CD14-positive monocyte (primary cell): ENCODE measurements around the gene DNAJA4. TPM values are rescaled to one million over a fixed set of nuclear protein-coding genes. Genes with fewer than 3 reads are reported as not detected.
A peak's percentile ranks its signal among the peaks of the same experiment; 100 is the strongest.

Source experiments
- DNase-seq, 3 donors: peaks; one replicate each; pipeline ENCODE4 v3.0.0-alpha.2; 2011 to 2022
- H2AFZ ChIP-seq: 2 replicates; pipeline ENCODE4 v1.6.0; 2012; ENCODE audit warnings: mild to moderate bottlenecking, low read depth, low read length, inconsistent platforms; ENCODE audit not compliant: insufficient read depth, poor library complexity, severe bottlenecking
- H3K27ac ChIP-seq, 2 donors: 1 replicate in 1 of 2; 2 replicates in 1 of 2; pipeline ENCODE4 v1.5.1; 2012 to 2013; ENCODE audit warnings: low read length in 2 of 2, control low read depth in 1 of 2, inconsistent platforms in 1 of 2, low read depth in 1 of 2, mild to moderate bottlenecking in 1 of 2
- H3K27me3 ChIP-seq, 2 donors: one replicate each; pipeline versions ENCODE4 v1.6.0 to v1.6.1; 2011 to 2013; ENCODE audit warnings: low read length in 2 of 2; ENCODE audit not compliant: control insufficient read depth in 2 of 2, insufficient read depth in 2 of 2
- H3K36me3 ChIP-seq, 2 donors: replicated peaks in 1 of 2; 1 replicate in 1 of 2; 2 replicates in 1 of 2; pipeline versions ENCODE4 v1.5.1 to v1.6.1; 2012 to 2013; ENCODE audit warnings: low read length in 2 of 2, control low read depth in 1 of 2, inconsistent platforms in 1 of 2, mild to moderate bottlenecking in 1 of 2; ENCODE audit not compliant: insufficient read depth in 2 of 2, control insufficient read depth in 1 of 2
- H3K4me1 ChIP-seq, 2 donors: 1 replicate in 1 of 2; 2 replicates in 1 of 2; pipeline versions ENCODE4 v1.5.1 to v1.6.1; 2012 to 2013; ENCODE audit warnings: low read length in 2 of 2, control low read depth in 1 of 2, inconsistent platforms in 1 of 2, mild to moderate bottlenecking in 1 of 2, moderate library complexity in 1 of 2; ENCODE audit not compliant: insufficient read depth in 2 of 2, control insufficient read depth in 1 of 2
- H3K4me2 ChIP-seq: replicated peaks from 2 replicates; pipeline ENCODE3; 2012; ENCODE audit warnings: low read length, moderate library complexity, mild to moderate bottlenecking; ENCODE audit not compliant: poor library complexity, severe bottlenecking; ENCODE audit errors: extremely low read depth
- H3K4me3 ChIP-seq, 3 experiments: fragments of 200-600 bp in 1 of 3; sonication (generic) in 1 of 3; replicated peaks in 1 of 3; 1 replicate in 2 of 3; 2 replicates in 1 of 3; pipeline ENCODE4 v1.5.1; 2011 to 2013; ENCODE audit warnings: low read length in 3 of 3, mild to moderate bottlenecking in 3 of 3, control low read depth in 2 of 3, low read depth in 2 of 3, inconsistent platforms in 1 of 3, moderate library complexity in 1 of 3
- H3K79me2 ChIP-seq: 2 replicates; pipeline ENCODE4 v1.6.0; 2012; ENCODE audit warnings: mild to moderate bottlenecking, control low read depth, inconsistent platforms, low read length, moderate library complexity; ENCODE audit not compliant: insufficient read depth
- H3K9ac ChIP-seq: 2 replicates; pipeline ENCODE4 v1.6.0; 2017; ENCODE audit warnings: low read length, mild to moderate bottlenecking; ENCODE audit not compliant: insufficient read depth, poor library complexity, severe bottlenecking
- H3K9me3 ChIP-seq, 2 donors: replicated peaks in 1 of 2; 1 replicate in 1 of 2; 2 replicates in 1 of 2; pipeline versions ENCODE4 v1.5.1 to v1.6.1; 2012 to 2013; ENCODE audit warnings: low read length in 2 of 2, control low read depth in 1 of 2; ENCODE audit not compliant: control insufficient read depth in 1 of 2, insufficient read depth in 1 of 2
- H4K20me1 ChIP-seq: 2 replicates; pipeline ENCODE4 v1.6.0; 2012; ENCODE audit warnings: mild to moderate bottlenecking, low read length, control low read depth, moderate library complexity; ENCODE audit not compliant: insufficient read depth
- H3K27ac Mint-ChIP-seq, 7 donors: one replicate each; pipeline ENCODE4 v1.8.0; 2020; ENCODE audit warnings: mild to moderate bottlenecking in 7 of 7, mixed read lengths in 7 of 7, moderate library complexity in 6 of 7, inconsistent platforms in 2 of 7
- H3K27me3 Mint-ChIP-seq, 3 donors: one replicate each; pipeline ENCODE4 v1.8.0; 2021 to 2022; ENCODE audit warnings: low read depth in 3 of 3, mild to moderate bottlenecking in 3 of 3, mixed read lengths in 3 of 3, moderate library complexity in 3 of 3, inconsistent platforms in 1 of 3
- H3K36me3 Mint-ChIP-seq, 2 donors: one replicate each; pipeline ENCODE4 v1.8.0; 2020; ENCODE audit warnings: mixed read lengths in 2 of 2, inconsistent platforms in 1 of 2, mild to moderate bottlenecking in 1 of 2
- H3K4me1 Mint-ChIP-seq: one replicate; pipeline ENCODE4 v1.8.0; 2020; ENCODE audit warnings: mild to moderate bottlenecking, mixed read lengths
- H3K4me3 Mint-ChIP-seq, 2 donors: one replicate each; pipeline ENCODE4 v1.8.0; 2020; ENCODE audit warnings: mild to moderate bottlenecking in 2 of 2, mixed read lengths in 2 of 2, moderate library complexity in 1 of 2
- H3K9me3 Mint-ChIP-seq, 7 donors: one replicate each; pipeline ENCODE4 v1.8.0; 2020 to 2022; ENCODE audit warnings: mixed read lengths in 7 of 7, mild to moderate bottlenecking in 6 of 7, moderate library complexity in 6 of 7, inconsistent platforms in 2 of 7
- CTCF ChIP-seq: fragments of 200-600 bp; IDR thresholded peaks from one replicate; pipeline ENCODE4 v1.8.0; 2022; ENCODE audit warnings: antibody characterized with exemption, mild to moderate bottlenecking
- WGBS: methylation state at CpG from one replicate; pipeline ENCODE4 v1.1.5; 2013; ENCODE audit warnings: missing lambda C conversion rate; ENCODE audit not compliant: insufficient coverage; 5-methylcytosine and 5-hydroxymethylcytosine counted together
- intact Hi-C, 2 donors: fragments of 100-400 bp; cut with micrococcal nuclease; formaldehyde crosslinking; loops; one replicate each; pipeline versions ENCODE4 v1.15.0 to v1.15.1; 2023
- polyA plus RNA-seq, 3 donors: library from polyadenylated mRNA; depleted of rRNA in 1 of 3; unstranded in 2 of 3; stranded (reverse) in 1 of 3; fragments of 300-500 nt in 2 of 3; fragments of >200 nt in 1 of 3; fragmentation: Illumina TruSeq in 2 of 3; gene quantifications; 1 replicate in 2 of 3; 2 replicates in 1 of 3; pipeline ENCODE4 v1.2.3, GENCODE V29; 2012 to 2021

DNAJA4 gene
- polyA plus RNA-seq, 3 donors: 2.4 to 20.9 (median 2.5) TPM

- Histone ChIP-seq H3K4me1 (peaks cover 5% of the 10 kb centered on the region in 2 donors), H3K9me3 (no peaks in the 10 kb centered on the region), H3K79me2 (no peaks in the 10 kb centered on the region), H3K9ac (no peak overlapping the region), H2AFZ (no peak overlapping the region), H3K27ac (no peak overlapping the region), H4K20me1 (no peaks in the 10 kb centered on the region), H3K4me3 (no peak overlapping the region), H3K27me3 (no peaks in the 10 kb centered on the region), H3K4me2 (no peak overlapping the region), H3K36me3 (no peaks in the 10 kb centered on the region)
- DNase-seq: no peak
- no peak for TF ChIP-seq CTCF
- Mint-ChIP-seq H3K27ac (no peak overlapping the region), H3K27me3 (peaks cover 0 to 2% (median 2%) of the 10 kb centered on the region in 3 donors), H3K4me3 (no peak overlapping the region), H3K9me3 (no peaks in the 10 kb centered on the region), H3K36me3 (no peaks in the 10 kb centered on the region), H3K4me1 (peaks cover 2% of the 10 kb centered on the region)
- intact Hi-C loops: loop anchor here (2.0 to 5.0 kb wide), 4 partner anchors 108 to 283 kb away; partner anchors contain the start of gene CIB2 (in 1 of the 2)
- 100% methylated on average over 1 of the region's 5 CpGs for WGBS
Measured at GRCh38 chr15:78239811-78240210, 24.6 kb upstream of the DNAJA4 start.

GRCh38 chr15:78241017-78241416 lies 23.3 kb upstream of the DNAJA4 start:
- TF ChIP-seq CTCF: peak; percentile 83
- Mint-ChIP-seq H3K4me3 (no peak overlapping the region), H3K36me3 (no peaks in the 10 kb centered on the region), H3K27ac (no peak overlapping the region), H3K4me1 (peaks cover 2% of the 10 kb centered on the region), H3K9me3 (no peaks in the 10 kb centered on the region), H3K27me3 (peaks cover 0 to 2% (median 1%) of the 10 kb centered on the region in 3 donors)
- H3K36me3 ChIP-seq: no peaks in the 10 kb centered on the region
- whole genome bisulfite sequencing: 4% methylated on average over 5 of the region's 12 CpGs
- H2AFZ ChIP-seq: peak overlapping the region; percentile 68
- no peak overlapping the region for H3K4me3 ChIP-seq
- no peaks in the 10 kb centered on the region for H4K20me1 ChIP-seq
- no peaks in the 10 kb centered on the region for H3K79me2 ChIP-seq
- H3K27me3 ChIP-seq: no peaks in the 10 kb centered on the region
- peaks cover 5% of the 10 kb centered on the region in 2 donors for H3K4me1 ChIP-seq
- no peaks in the 10 kb centered on the region for H3K9me3 ChIP-seq
- no peak overlapping the region for H3K27ac ChIP-seq
- intact Hi-C loops: loop anchor here (2.0 to 5.0 kb wide), 4 partner anchors 109 to 284 kb away; partner anchors contain the start of gene CIB2 (in 1 of the 2)
- DNase-seq: peak; percentile 63 to 69 (median 67)
- H3K9ac ChIP-seq: no peak overlapping the region
- no peak overlapping the region for H3K4me2 ChIP-seq
